ENCODE results near the gene CLEC2L. TPM values are rescaled to one million over a fixed set of nuclear protein-coding genes. Genes with fewer than 3 reads are reported as not detected.

Gene CLEC2L
- polyA plus RNA-seq, 4 donors: 0.66 to 1.7 (median 1.1) TPM

DNA sequence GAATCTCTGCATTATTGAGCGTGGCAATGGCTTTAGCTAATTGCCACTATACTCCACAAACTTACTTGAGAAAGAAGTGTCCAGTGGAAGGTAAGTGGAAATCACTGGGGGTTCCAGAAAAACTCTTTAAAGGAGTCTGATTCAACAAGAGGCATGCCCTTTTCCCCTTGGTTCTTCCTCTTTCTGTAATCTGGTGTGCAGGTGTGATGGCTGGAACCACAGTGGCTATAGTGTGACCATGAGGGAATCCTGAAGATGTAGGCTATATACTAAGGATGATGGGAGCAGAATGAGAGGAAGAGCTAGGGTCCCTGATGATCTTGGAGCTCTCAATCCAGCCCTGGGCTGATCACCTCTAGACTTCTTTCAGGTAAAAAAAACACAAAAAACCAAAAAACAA is 2.0 kb upstream of the CLEC2L start:
- DNase-seq (ENCODE audit: low read depth in 4 of 4, low spot score in 3 of 4): no peak

DNA sequence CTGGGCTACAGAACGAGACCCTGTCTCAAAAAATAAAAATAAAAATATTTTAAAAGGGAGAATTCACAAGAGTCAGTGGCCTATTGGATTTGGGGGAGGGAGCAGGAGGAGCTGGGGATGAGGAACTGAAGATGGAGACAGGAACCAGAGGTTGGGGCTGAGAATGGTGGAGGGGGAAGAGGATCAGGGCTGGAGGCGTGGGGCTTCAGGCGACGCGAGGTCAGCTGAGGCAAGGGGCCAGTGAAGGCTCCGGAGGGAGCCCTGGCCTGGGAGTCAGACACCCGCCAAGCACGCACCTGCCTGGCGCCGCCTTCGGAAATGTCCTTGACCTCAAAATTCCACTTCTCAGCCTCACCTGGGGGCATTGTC is 671 bp upstream of the CLEC2L start:
- DNase-seq (ENCODE audit: low read depth in 4 of 4, low spot score in 3 of 4): no peak

GRCh38 chr7:139523968-139524815 is 707 bp downstream of the CLEC2L start:
- DNase-seq (ENCODE audit: low read depth in 4 of 4, low spot score in 3 of 4): no peak

DNA sequence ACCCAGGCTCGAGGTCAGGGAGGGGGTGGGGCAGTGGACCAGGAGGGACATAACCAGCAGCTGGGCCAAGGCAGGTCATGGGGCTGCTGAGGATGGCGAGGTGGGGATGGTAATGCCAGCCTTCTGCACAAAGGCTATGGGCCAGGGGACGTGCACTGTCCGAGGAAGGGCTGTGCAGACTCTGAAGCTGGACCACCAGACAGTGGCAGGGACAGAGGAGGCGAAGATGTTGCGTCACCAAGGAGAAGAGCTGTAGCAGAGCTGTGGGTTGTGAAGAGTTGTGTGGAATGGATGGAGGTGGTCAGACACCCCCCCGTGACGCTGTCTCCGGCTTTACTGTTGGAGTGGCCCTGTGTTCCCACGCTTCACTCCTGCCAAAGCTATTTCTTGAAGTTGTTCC is 1.8 kb downstream of the CLEC2L start:
- no peak for DNase-seq (ENCODE audit: low read depth in 4 of 4, low spot score in 3 of 4)

- no peak for DNase-seq (ENCODE audit: low read depth in 4 of 4, low spot score in 3 of 4)
These were observed 2.3 kb downstream of the CLEC2L start for GRCh38 chr7:139525750-139526149.

- DNase-seq (ENCODE audit: low read depth in 4 of 4, low spot score in 3 of 4): no peak
These were observed 3.4 kb downstream of the CLEC2L start for GRCh38 chr7:139526578-139527544.

DNA sequence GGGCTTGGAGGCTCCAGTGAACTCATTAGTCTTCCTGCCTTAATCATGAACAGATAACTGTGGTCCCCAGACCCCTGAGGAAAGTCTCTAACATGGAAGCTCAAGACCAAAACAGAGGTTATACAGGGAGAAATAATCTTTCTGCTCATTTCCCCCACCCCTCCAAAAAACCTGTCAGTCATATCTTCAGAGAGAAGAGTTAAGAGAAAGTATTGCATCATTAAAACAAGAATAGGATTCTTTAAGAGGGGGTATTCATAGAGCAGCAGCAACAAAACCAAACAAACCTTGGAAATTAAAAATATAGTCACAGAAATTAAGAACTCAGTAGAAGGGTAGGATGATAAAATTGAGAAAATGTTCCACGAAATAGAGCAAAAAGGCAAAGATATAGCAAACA is 7.6 kb downstream of the CLEC2L start:
- DNase-seq (ENCODE audit: low read depth in 4 of 4, low spot score in 3 of 4): no peak

DNA sequence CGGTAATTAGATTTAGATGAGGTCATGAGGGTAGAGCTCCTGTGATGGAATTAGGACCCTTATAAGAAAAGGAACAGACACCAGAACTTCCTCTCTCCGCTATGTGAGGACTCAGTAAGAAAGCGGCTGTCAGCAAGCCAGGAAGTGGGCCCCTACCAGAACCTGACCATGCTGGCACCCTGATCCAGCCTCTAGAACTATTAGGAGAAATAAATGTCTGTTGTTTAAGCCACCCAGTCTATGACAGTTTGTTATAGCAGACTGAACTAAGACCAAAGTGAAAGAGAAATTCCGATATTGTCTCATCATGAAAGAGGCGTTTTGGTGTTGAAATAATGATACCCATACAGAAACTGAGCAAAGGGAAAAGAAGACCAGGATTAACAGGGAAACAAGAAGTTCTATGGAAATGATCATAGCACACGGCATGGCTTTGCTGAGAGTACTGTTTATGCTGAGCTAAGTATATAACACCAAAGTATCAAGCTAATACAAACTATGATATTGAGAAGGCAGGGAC is 9.2 kb downstream of the CLEC2L start:
- DNase-seq (ENCODE audit: low read depth in 4 of 4, low spot score in 3 of 4): no peak

DNA sequence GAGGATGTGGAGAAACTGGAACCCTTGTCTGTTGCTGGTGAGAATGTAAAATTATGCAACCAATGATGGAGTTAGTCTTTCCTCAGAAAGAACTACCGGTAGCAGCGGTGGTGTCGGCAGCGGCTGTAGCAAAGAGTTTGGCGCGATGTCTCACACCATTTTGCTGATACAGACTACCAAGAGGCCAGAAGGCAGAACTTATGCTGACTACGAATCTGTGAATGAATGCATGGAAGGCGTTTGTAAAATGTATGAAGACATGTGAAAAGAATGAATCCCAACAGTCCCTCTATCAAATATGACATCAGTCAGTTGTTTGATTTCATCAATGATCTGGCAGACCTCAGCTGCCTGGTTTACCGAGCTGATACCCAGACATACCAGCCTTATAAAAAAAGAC is 10.6 kb downstream of the CLEC2L start:
- no peak for DNase-seq (ENCODE audit: low read depth in 4 of 4, low spot score in 3 of 4)

GRCh38 chr7:139534966-139535651 is 11.6 kb downstream of the CLEC2L start:
- no peak for DNase-seq (ENCODE audit: low read depth in 4 of 4, low spot score in 3 of 4)

GRCh38 chr7:139536152-139536551 is 12.7 kb downstream of the CLEC2L start:
- no peak for DNase-seq (ENCODE audit: low read depth in 4 of 4, low spot score in 3 of 4)

DNA sequence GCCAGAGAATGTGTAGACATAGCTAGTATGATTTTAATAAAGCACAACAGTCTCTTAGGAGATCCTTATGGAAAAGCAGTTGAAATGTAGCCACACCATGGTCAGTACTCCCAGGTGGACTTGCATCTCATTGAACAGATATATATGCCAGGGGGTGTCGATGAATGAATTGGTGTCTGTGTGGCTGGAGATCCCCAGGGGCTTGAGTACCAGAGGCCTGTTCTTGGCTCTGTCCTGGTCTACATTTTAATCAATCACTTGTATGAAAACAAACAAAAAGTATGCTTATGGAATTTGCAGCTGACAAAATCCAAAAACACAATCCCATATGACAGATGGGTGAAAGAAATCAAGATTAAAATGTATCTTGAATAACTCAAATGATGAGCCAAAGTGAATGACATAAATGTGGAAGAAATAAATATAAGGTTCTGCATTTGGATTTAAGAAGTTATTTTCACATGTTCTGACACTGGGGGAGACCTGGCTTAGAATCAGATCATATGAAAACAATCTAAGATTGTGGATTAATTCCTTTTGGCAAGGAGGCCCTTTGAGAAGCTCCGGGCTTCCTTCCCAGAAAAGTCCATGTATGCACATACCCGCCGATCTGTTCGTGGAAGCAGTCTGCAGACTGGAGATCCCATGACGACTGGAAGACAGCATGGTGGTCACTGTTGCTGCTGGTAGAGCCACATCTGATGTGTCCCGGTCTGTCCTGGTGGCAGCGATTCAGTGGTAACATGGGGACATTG is 15.6 kb downstream of the CLEC2L start:
- no peak for DNase-seq (ENCODE audit: low read depth in 4 of 4, low spot score in 3 of 4)

GRCh38 chr7:139540203-139540602 is 16.7 kb downstream of the CLEC2L start:
- no peak for DNase-seq (ENCODE audit: low read depth in 4 of 4, low spot score in 3 of 4)

- no peak for DNase-seq (ENCODE audit: low read depth in 4 of 4, low spot score in 3 of 4)
These were observed 18.3 kb downstream of the CLEC2L start for GRCh38 chr7:139541600-139542307.

GRCh38 chr7:139542308-139543151 is 19.0 kb downstream of the CLEC2L start:
- DNase-seq (ENCODE audit: low read depth in 4 of 4, low spot score in 3 of 4): no peak

GRCh38 chr7:139543801-139544603 is 20.5 kb downstream of the CLEC2L start:
- no peak for DNase-seq (ENCODE audit: low read depth in 4 of 4, low spot score in 3 of 4)

DNA sequence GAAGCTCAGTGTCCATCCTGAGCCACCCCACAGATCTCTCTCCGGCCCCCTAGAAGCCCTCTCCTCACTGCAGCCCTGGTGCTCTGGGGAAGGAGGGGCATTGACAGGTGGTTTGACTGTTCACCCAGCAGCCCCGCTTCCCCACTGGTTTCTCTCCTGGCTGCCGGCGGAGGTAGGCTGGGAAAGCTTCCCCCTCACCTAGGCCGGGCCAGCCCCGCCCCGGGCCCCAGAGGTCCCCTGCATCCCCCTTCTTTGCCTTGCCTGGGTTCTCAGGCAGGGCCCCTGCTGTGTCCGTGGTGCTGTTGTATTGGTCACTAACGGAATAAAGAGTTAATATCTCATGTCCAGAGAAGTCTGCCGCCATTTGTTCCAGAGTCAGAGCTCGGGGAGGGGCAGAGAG is 21.2 kb downstream of the CLEC2L start:
- DNase-seq (ENCODE audit: low read depth in 4 of 4, low spot score in 3 of 4): no peak
